ENCODE data around the gene ZC3HAV1L. TPM values are rescaled to one million over a fixed set of nuclear protein-coding genes. Genes with fewer than 3 reads are reported as not detected.
"Not testable (repeated sequence)": the region's sequence is repeated elsewhere in the genome, so short reads cannot be mapped to it uniquely, and the experiment has no call there.

Gene ZC3HAV1L
- total and polyA plus RNA-seq, 2 experiments from 2014 or later, result 6.0 to 23.5 TPM

DNA sequence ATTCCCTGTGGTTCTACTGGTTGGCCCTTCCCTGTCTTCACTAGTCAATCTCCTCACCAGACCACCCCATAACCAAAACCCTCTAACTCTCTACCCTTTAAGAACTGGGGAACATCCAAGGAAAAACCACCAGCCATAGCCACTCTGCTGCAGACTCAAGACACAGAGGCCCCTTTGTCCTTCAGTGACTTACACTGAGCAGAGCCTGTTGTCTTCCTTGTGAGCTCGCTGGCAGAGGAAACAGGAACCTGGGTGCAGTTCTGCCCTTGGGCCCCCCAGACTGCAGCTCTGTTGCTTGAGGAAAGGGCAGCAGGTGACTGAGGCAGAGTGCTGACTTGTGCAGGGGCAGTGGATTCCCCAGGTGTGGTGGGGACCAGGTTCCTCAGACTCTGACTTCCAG is 43.1 kb upstream of the ZC3HAV1L start:
- Histone ChIP-seq H3K36me3 (peaks cover 11% of the 10 kb centered on the region), H3K4me3 (no peak overlapping the region), H3K9me3 (ENCODE audit: low read depth) (no peaks in the 10 kb centered on the region), H3K27me3 (no peaks in the 10 kb centered on the region), H3K4me1 (ENCODE audit: low read depth) (no peaks in the 10 kb centered on the region), H3K27ac (no peak overlapping the region)
- TF ChIP-seq CTCF (IDR thresholded peaks at IDR 0.05; ENCODE audit: low read depth, low read length), result no peak
- no peak for DNase-seq (ENCODE audit: low read depth in 1 of 2, low spot score in 1 of 2)

DNA sequence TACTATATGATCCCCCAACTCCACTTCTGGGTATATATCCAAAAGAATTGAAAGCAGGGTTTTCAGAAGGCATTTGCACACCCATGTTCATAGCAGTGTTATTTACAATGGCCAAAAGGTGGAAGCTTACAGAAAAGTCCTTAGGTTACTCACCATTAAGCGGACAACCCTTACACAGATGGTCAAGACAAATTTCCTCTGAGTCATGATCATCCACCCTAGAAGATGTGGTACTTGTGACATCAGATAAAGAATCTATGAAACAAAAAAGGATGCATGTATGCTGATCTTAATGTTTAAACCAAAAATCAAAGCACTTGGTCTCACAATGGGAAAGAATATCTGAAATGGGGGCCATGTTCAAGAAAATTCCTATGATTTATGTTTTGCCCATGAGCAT is 42.6 kb upstream of the ZC3HAV1L start:
- no peak for DNase-seq (ENCODE audit: low read depth in 1 of 2, low spot score in 1 of 2)
- TF ChIP-seq CTCF (IDR thresholded peaks at IDR 0.05; ENCODE audit: low read depth, low read length), result no peak
- no peaks in the 10 kb centered on the region for H3K27me3 ChIP-seq
- no peak overlapping the region for H3K4me3 ChIP-seq
- H3K4me1 ChIP-seq (ENCODE audit: low read depth), result no peaks in the 10 kb centered on the region
- no peak overlapping the region for H3K27ac ChIP-seq
- H3K36me3 ChIP-seq, result peaks cover 11% of the 10 kb centered on the region
- no peaks in the 10 kb centered on the region for H3K9me3 ChIP-seq (ENCODE audit: low read depth)

DNA sequence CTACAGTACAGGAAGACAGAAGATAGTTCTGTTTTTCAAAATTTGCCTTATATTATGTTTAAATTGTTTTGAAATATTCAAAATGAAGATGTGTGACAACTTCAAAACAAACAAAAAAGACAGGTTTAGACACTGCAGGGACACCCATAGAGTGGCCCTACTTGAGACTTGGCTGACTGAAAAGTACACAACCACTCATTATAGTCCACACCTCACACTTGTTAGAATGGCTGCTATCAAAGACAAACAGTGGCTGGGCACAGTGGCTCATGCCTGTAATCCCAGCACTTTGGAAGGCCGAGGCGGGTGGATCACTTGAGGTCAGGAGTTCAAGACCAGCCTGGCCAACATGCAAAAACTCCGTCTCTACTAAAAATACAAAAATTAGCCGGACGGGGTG is 41.9 kb upstream of the ZC3HAV1L start:
- H3K4me1 ChIP-seq (ENCODE audit: low read depth); H3K4me3 ChIP-seq; H3K9me3 ChIP-seq (ENCODE audit: low read depth); H3K27me3 ChIP-seq; H3K27ac ChIP-seq; DNase-seq (ENCODE audit: low read depth in 1 of 2, low spot score in 1 of 2); H3K36me3 ChIP-seq: not testable (repeated sequence)

GRCh38 chr7:139075871-139076686 is 40.2 kb upstream of the ZC3HAV1L start:
- Histone ChIP-seq H3K27me3 (no peaks in the 10 kb centered on the region), H3K36me3 (peaks cover 5% of the 10 kb centered on the region), H3K4me1 (ENCODE audit: low read depth) (no peaks in the 10 kb centered on the region), H3K27ac (no peak overlapping the region), H3K4me3 (no peak overlapping the region), H3K9me3 (ENCODE audit: low read depth) (no peaks in the 10 kb centered on the region)
- no peak for DNase-seq (ENCODE audit: low read depth in 1 of 2, low spot score in 1 of 2)
- no peak for TF ChIP-seq CTCF (IDR thresholded peaks at IDR 0.05; ENCODE audit: low read depth, low read length)

DNA sequence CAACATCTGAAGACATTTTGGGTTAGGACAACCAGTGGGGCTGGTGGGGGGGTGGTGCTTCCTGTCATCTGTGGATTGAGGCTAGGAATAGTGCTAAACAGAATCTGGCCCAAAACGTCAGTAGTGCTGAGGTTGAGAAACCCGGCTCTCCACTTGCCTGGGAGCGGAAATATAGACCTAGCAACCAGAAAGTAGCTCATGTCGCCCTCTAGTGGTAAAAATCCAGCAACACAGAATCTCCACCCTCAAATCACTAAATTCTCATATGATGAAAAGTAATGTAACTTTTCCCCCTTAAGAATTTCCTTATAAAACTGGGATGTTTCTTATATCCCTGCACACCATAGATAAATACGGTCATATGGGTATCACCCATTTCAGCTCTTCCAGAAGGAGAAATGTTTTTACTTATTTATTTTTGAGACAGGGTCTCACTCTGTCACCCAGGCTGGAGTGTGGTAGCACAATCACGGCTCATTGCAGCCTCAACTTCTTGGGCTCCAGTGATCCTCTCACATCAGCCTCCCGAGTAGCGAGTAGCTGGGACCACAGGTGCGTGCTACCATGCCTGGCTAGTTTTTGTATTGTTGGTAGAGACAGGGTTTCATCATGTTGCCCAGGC is 39.3 kb upstream of the ZC3HAV1L start:
- Histone ChIP-seq H3K4me1 (ENCODE audit: low read depth) (no peaks in the 10 kb centered on the region), H3K27ac (no peak overlapping the region), H3K9me3 (ENCODE audit: low read depth) (no peaks in the 10 kb centered on the region), H3K27me3 (no peaks in the 10 kb centered on the region), H3K4me3 (no peak overlapping the region), H3K36me3 (peaks cover 5% of the 10 kb centered on the region)
- DNase-seq (ENCODE audit: low read depth in 1 of 2, low spot score in 1 of 2), result peak; percentile 84 to 89
- peak; percentile 72 for TF ChIP-seq CTCF (IDR thresholded peaks at IDR 0.05; ENCODE audit: low read depth, low read length)

- no peak for TF ChIP-seq CTCF (IDR thresholded peaks at IDR 0.05; ENCODE audit: low read depth, low read length)
- Histone ChIP-seq H3K36me3 (no peaks in the 10 kb centered on the region), H3K27me3 (no peaks in the 10 kb centered on the region), H3K9me3 (ENCODE audit: low read depth) (no peaks in the 10 kb centered on the region), H3K4me1 (ENCODE audit: low read depth) (no peaks in the 10 kb centered on the region), H3K4me3 (no peak overlapping the region), H3K27ac (no peak overlapping the region)
- no peak for DNase-seq (ENCODE audit: low read depth in 1 of 2, low spot score in 1 of 2)
Observed at GRCh38 chr7:139072796-139073195, 37.0 kb upstream of the ZC3HAV1L start.

Data from cardiac muscle cell (in vitro differentiated cells and primary cell).